GM12878 (cell line): ENCODE measurements around the gene SMARCD3. TPM values are rescaled to one million over a fixed set of nuclear protein-coding genes. Genes with fewer than 3 reads are reported as not detected.

Experiments
- BRCA1 ChIP-seq: IDR thresholded peaks from 2 replicates; pipeline ENCODE4 v1.6.1; 2011; ENCODE audit warnings: low read depth, low read length, improper control_type of control experiment
- CBX5 ChIP-seq: sonication (generic); IDR thresholded peaks from 2 replicates; pipeline ENCODE4 v1.6.1; 2016; ENCODE audit warnings: low read depth, moderate library complexity, mild to moderate bottlenecking, inconsistent platforms
- FOXM1 ChIP-seq: IDR thresholded peaks from 2 replicates; pipeline ENCODE4 v1.6.1; 2012; ENCODE audit warnings: low read depth, mild to moderate bottlenecking, inconsistent platforms, low read length, moderate library complexity
- HDAC2 ChIP-seq: fragments of 200-600 bp; sonication (generic); IDR thresholded peaks from 2 replicates; pipeline ENCODE4 v1.6.1; 2017
- HDAC6 ChIP-seq: fragments of 200-600 bp; sonication (generic); IDR thresholded peaks from one replicate; pipeline ENCODE4 v1.8.0; 2017; ENCODE audit warnings: antibody characterized with exemption; ENCODE audit not compliant: unreplicated experiment
- NBN ChIP-seq: fragments of 450-650 bp; IDR thresholded peaks from 2 replicates; pipeline ENCODE4 v1.6.1; 2016
- PML ChIP-seq: IDR thresholded peaks from 2 replicates; pipeline ENCODE4 v1.6.1; 2012; ENCODE audit warnings: low read length, inconsistent platforms
- RELA ChIP-seq: fragments of 450-650 bp; IDR thresholded peaks from 2 replicates; pipeline ENCODE4 v1.8.0; 2014; ENCODE audit warnings: borderline replicate concordance; ENCODE audit not compliant: partially characterized antibody
- polyA plus RNA-seq, 11 experiments: library from polyadenylated mRNA; depleted of rRNA in 4 of 11; unstranded in 6 of 11; stranded (reverse) in 5 of 11; fragments of >200 nt; fragmentation: Nextera tagmentation in 4 of 11; fragmentation: Illumina TruSeq in 1 of 11; extraction: Ambion mirVana in 4 of 11; extraction: Trizol in 1 of 11; gene quantifications; 1 replicate in 1 of 11; 2 replicates in 10 of 11; pipeline versions ENCODE4 v1.2.1 to v1.2.3, GENCODE V29; 2011 to 2016; ENCODE audit warnings: inconsistent platforms in 2 of 11, missing spikeins in 2 of 11, low read depth in 1 of 11
- total RNA-seq, 4 experiments: library from RNA; depleted of rRNA in 3 of 4; stranded (reverse); fragments of >200 nt in 3 of 4; fragmentation: Illumina TruSeq in 1 of 4; extraction: Trizol in 1 of 4; gene quantifications; 2 replicates each; pipeline versions ENCODE4 v1.2.1 to v1.2.3, GENCODE V29; 2013 to 2021
- TF ChIP-seq, protein P1 (sequence below): fragments of 450-650 bp; conservative IDR thresholded peaks from 2 replicates; pipeline ENCODE4 v1.6.1; 2017; ENCODE audit warnings: mild to moderate bottlenecking, moderate library complexity
- TF ChIP-seq, protein P2 (sequence below): fragments of 450-650 bp; formaldehyde crosslinking; IDR thresholded peaks from 2 replicates; pipeline ENCODE4 v1.5.0; 2022; ENCODE audit warnings: mild to moderate bottlenecking, missing genetic modification characterization
- TF ChIP-seq, protein P3 (sequence below): fragments of 150-350 bp; IDR thresholded peaks from 2 replicates; pipeline ENCODE4 v1.6.1; 2016; ENCODE audit warnings: low read depth, low read length
- TF ChIP-seq, protein P4 (sequence below): fragments of 450-650 bp; IDR thresholded peaks from 2 replicates; pipeline ENCODE4 v1.6.1; 2017; ENCODE audit warnings: mild to moderate bottlenecking, low read depth, inconsistent platforms; ENCODE audit not compliant: poor library complexity, severe bottlenecking
- TF ChIP-seq, protein P5 (sequence below): IDR thresholded peaks from 2 replicates; pipeline ENCODE4 v1.6.1; 2012; ENCODE audit warnings: low read length, inconsistent platforms
- TF ChIP-seq, protein P6 (sequence below): IDR thresholded peaks from 2 replicates; pipeline ENCODE4 v1.6.1; 2011; ENCODE audit warnings: mild to moderate bottlenecking, low read depth, low read length, moderate library complexity; ENCODE audit not compliant: insufficient replicate concordance

SMARCD3 gene
- total and polyA plus RNA-seq, 10 of the 15 experiments (the other 5 are each of a cell fraction or from before 2014, with no cell fraction given): 0.11 to 1.4 (median 0.16) TPM

DNA sequence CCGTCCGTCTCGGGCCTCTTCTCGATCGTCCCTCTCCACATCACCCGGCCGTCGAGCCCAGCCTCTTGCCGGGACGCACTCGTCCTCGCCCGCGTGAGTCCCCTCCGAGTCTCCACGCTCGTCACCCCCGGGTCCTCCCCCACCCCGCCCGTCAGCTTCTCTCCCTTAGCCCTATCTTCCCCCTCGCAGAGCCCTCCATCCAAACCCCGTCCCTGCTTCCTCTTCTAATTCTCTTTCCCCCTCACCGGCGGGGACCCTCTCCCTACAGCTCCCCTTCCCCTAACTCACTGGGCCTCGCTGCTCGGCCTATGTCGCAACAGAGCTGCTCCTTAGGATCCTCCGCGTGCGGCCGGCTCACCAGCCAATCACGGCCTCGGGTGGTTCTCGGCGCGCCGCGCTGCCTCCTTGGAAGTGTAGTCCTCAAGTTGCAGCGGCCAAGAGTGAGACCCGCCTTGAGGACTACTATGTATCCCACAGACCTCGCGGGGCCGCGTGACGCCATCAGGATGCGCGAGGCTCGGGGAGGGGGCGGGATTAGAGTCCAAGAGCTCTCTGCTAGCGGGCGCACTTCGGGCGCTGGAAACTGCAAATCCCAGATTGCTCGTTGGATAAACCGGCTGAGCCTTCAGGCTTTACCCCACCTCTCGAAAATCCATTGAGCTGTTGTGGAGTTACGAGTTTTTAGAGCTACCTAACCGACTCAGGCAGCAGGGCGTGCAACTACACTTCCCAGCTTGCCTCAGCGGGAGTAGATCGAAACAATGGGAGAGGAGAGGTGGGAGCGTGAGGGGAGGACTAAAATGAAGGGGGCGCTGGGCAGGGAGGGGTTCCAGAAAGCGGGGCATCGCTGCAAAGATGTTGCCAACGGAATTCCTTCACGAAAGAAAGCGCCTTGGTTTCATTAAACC, 21.4 kb downstream of the SMARCD3 start, which contains the start of gene ABCF2 (continued):
- TF ChIP-seq NBN: peak; percentile 93
- TF ChIP-seq HDAC2: no peak
- peak; percentile 60 for TF ChIP-seq RELA
- no peak for TF ChIP-seq PML
- peak; percentile 48; the same call in 1 of the 2 replicates for TF ChIP-seq BRCA1
- TF ChIP-seq FOXM1: no peak
- TF ChIP-seq, protein P1, sequence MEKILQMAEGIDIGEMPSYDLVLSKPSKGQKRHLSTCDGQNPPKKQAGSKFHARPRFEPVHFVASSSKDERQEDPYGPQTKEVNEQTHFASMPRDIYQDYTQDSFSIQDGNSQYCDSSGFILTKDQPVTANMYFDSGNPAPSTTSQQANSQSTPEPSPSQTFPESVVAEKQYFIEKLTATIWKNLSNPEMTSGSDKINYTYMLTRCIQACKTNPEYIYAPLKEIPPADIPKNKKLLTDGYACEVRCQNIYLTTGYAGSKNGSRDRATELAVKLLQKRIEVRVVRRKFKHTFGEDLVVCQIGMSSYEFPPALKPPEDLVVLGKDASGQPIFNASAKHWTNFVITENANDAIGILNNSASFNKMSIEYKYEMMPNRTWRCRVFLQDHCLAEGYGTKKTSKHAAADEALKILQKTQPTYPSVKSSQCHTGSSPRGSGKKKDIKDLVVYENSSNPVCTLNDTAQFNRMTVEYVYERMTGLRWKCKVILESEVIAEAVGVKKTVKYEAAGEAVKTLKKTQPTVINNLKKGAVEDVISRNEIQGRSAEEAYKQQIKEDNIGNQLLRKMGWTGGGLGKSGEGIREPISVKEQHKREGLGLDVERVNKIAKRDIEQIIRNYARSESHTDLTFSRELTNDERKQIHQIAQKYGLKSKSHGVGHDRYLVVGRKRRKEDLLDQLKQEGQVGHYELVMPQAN: peak; percentile 41; the same call in 1 of the 2 replicates
- TF ChIP-seq, protein P2, sequence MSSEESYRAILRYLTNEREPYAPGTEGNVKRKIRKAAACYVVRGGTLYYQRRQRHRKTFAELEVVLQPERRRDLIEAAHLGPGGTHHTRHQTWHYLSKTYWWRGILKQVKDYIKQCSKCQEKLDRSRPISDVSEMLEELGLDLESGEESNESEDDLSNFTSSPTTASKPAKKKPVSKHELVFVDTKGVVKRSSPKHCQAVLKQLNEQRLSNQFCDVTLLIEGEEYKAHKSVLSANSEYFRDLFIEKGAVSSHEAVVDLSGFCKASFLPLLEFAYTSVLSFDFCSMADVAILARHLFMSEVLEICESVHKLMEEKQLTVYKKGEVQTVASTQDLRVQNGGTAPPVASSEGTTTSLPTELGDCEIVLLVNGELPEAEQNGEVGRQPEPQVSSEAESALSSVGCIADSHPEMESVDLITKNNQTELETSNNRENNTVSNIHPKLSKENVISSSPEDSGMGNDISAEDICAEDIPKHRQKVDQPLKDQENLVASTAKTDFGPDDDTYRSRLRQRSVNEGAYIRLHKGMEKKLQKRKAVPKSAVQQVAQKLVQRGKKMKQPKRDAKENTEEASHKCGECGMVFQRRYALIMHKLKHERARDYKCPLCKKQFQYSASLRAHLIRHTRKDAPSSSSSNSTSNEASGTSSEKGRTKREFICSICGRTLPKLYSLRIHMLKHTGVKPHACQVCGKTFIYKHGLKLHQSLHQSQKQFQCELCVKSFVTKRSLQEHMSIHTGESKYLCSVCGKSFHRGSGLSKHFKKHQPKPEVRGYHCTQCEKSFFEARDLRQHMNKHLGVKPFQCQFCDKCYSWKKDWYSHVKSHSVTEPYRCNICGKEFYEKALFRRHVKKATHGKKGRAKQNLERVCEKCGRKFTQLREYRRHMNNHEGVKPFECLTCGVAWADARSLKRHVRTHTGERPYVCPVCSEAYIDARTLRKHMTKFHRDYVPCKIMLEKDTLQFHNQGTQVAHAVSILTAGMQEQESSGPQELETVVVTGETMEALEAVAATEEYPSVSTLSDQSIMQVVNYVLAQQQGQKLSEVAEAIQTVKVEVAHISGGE (CRISPR knock-in tag): no peak
- TF ChIP-seq, protein P3, sequence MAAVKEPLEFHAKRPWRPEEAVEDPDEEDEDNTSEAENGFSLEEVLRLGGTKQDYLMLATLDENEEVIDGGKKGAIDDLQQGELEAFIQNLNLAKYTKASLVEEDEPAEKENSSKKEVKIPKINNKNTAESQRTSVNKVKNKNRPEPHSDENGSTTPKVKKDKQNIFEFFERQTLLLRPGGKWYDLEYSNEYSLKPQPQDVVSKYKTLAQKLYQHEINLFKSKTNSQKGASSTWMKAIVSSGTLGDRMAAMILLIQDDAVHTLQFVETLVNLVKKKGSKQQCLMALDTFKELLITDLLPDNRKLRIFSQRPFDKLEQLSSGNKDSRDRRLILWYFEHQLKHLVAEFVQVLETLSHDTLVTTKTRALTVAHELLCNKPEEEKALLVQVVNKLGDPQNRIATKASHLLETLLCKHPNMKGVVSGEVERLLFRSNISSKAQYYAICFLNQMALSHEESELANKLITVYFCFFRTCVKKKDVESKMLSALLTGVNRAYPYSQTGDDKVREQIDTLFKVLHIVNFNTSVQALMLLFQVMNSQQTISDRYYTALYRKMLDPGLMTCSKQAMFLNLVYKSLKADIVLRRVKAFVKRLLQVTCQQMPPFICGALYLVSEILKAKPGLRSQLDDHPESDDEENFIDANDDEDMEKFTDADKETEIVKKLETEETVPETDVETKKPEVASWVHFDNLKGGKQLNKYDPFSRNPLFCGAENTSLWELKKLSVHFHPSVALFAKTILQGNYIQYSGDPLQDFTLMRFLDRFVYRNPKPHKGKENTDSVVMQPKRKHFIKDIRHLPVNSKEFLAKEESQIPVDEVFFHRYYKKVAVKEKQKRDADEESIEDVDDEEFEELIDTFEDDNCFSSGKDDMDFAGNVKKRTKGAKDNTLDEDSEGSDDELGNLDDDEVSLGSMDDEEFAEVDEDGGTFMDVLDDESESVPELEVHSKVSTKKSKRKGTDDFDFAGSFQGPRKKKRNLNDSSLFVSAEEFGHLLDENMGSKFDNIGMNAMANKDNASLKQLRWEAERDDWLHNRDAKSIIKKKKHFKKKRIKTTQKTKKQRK: no peak
- TF ChIP-seq, protein P4, sequence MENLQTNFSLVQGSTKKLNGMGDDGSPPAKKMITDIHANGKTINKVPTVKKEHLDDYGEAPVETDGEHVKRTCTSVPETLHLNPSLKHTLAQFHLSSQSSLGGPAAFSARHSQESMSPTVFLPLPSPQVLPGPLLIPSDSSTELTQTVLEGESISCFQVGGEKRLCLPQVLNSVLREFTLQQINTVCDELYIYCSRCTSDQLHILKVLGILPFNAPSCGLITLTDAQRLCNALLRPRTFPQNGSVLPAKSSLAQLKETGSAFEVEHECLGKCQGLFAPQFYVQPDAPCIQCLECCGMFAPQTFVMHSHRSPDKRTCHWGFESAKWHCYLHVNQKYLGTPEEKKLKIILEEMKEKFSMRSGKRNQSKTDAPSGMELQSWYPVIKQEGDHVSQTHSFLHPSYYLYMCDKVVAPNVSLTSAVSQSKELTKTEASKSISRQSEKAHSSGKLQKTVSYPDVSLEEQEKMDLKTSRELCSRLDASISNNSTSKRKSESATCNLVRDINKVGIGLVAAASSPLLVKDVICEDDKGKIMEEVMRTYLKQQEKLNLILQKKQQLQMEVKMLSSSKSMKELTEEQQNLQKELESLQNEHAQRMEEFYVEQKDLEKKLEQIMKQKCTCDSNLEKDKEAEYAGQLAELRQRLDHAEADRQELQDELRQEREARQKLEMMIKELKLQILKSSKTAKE: no peak
- TF ChIP-seq CBX5: no peak
- TF ChIP-seq, protein P5, sequence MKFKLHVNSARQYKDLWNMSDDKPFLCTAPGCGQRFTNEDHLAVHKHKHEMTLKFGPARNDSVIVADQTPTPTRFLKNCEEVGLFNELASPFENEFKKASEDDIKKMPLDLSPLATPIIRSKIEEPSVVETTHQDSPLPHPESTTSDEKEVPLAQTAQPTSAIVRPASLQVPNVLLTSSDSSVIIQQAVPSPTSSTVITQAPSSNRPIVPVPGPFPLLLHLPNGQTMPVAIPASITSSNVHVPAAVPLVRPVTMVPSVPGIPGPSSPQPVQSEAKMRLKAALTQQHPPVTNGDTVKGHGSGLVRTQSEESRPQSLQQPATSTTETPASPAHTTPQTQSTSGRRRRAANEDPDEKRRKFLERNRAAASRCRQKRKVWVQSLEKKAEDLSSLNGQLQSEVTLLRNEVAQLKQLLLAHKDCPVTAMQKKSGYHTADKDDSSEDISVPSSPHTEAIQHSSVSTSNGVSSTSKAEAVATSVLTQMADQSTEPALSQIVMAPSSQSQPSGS: no peak
- TF ChIP-seq HDAC6: no peak
- TF ChIP-seq, protein P6, sequence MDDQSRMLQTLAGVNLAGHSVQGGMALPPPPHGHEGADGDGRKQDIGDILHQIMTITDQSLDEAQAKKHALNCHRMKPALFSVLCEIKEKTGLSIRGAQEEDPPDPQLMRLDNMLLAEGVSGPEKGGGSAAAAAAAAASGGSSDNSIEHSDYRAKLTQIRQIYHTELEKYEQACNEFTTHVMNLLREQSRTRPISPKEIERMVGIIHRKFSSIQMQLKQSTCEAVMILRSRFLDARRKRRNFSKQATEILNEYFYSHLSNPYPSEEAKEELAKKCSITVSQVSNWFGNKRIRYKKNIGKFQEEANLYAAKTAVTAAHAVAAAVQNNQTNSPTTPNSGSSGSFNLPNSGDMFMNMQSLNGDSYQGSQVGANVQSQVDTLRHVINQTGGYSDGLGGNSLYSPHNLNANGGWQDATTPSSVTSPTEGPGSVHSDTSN: peak; percentile 19
